Brain microvascular endothelial cell (primary cell): ENCODE data around the gene ZNF646.

Experiments used
- DNase-seq: peaks from one replicate; pipeline ENCODE4 v3.0.0-alpha.2; 2020
- H3K27ac ChIP-seq: fragments of 250-450 bp; sonication (Bioruptor Pico); 2 replicates; pipeline ENCODE4 v1.5.1; 2020; ENCODE audit warnings: mild to moderate bottlenecking, moderate library complexity
- H3K27me3 ChIP-seq: fragments of 250-450 bp; sonication (Bioruptor Pico); replicated peaks from 2 replicates; pipeline ENCODE4 v1.5.1; 2020; ENCODE audit warnings: mild to moderate bottlenecking
- H3K36me3 ChIP-seq: fragments of 250-450 bp; sonication (Bioruptor Pico); replicated peaks from 2 replicates; pipeline ENCODE4 v1.5.1; 2020; ENCODE audit warnings: mild to moderate bottlenecking
- H3K4me3 ChIP-seq: 2 replicates; pipeline ENCODE4 v1.5.1; 2011; ENCODE audit warnings: low read depth, mild to moderate bottlenecking, control low read depth, low read length, moderate library complexity
- in situ Hi-C: cut with HindIII; loops from 2 replicates; pipeline ENCODE4 v1.10.0; 2017; ENCODE audit warnings: low sequenced_read_pairs, low pct_ligation_motif_present
- TF ChIP-seq, protein P1 (sequence below): IDR thresholded peaks from 2 replicates; pipeline ENCODE4 v1.5.1; 2011; ENCODE audit warnings: low read depth, mild to moderate bottlenecking, moderate library complexity, low read length, control low read depth, inconsistent platforms; ENCODE audit errors: missing control alignments

ZNF646 gene

GRCh38 chr16:31105677-31106213 lies 31.5 kb downstream of the ZNF646 start:
- DNase-seq = peak; percentile 37
- no peak overlapping the region for H3K27ac ChIP-seq
- in situ Hi-C loops = no loop called here

DNA sequence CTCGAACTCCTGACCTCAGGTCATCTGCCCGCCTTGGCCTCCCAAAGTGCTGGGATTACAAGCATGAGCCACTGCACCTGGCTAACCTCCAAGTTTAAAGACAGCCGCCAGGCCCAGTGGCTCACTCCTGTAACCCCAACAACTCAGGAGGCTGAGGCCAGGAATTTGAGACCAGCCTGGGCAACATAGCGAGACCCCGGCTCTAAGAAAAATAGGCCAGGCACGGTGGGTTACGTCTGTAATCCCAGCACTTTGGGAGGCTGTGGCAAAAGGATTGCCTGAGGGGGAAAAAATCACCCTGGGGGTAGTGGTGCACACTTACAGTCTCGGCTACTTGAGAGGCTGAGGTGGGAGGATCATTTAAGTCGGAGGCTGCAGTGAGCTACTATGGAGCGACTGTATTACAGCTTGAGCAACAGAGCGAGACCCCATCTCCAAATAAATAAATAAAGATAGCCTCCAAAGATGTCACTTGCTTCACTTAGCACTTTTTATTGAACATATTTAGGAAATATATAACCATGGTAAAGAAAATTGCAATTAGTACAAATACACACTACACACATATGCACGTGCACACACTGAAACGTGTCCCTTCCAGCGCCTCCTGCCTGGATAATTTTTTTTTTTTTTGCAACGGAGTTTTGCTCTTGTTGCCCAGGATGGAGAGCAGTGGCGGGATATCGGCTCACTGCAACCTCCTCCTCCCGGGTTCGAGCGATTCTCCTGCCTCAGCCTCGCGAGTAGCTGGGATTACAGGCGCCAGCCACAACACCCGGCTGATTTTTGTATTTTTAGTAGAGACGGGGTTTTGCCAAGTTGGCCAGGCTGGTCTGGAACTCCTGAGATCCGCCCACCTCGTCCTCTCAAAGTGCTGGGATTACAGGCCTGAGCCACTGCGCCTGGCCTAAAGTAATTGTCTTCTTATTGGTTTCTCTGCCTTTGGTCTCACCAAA lies 32.6 kb downstream of the ZNF646 start:
- TF ChIP-seq, protein P1, sequence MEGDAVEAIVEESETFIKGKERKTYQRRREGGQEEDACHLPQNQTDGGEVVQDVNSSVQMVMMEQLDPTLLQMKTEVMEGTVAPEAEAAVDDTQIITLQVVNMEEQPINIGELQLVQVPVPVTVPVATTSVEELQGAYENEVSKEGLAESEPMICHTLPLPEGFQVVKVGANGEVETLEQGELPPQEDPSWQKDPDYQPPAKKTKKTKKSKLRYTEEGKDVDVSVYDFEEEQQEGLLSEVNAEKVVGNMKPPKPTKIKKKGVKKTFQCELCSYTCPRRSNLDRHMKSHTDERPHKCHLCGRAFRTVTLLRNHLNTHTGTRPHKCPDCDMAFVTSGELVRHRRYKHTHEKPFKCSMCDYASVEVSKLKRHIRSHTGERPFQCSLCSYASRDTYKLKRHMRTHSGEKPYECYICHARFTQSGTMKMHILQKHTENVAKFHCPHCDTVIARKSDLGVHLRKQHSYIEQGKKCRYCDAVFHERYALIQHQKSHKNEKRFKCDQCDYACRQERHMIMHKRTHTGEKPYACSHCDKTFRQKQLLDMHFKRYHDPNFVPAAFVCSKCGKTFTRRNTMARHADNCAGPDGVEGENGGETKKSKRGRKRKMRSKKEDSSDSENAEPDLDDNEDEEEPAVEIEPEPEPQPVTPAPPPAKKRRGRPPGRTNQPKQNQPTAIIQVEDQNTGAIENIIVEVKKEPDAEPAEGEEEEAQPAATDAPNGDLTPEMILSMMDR = no peak

More at GRCh38 chr16:31105677-31106213, 31.5 kb downstream of the ZNF646 start:
- peak overlapping the region; percentile 17 for H3K4me3 ChIP-seq
- peaks cover 13% of the 10 kb centered on the region for H3K36me3 ChIP-seq
- TF ChIP-seq, protein P1 = peak; percentile 82
- no peaks in the 10 kb centered on the region for H3K27me3 ChIP-seq

GRCh38 chr16:31107465-31107867 lies 33.2 kb downstream of the ZNF646 start:
- no peak for DNase-seq
- Histone ChIP-seq H3K27ac (no peak overlapping the region), H3K27me3 (no peaks in the 10 kb centered on the region), H3K4me3 (no peak overlapping the region), H3K36me3 (peaks cover 27% of the 10 kb centered on the region)
- TF ChIP-seq, protein P1 = no peak
- in situ Hi-C loops = no loop called here

More for the DNA sequence above, 32.6 kb downstream of the ZNF646 start:
- Histone ChIP-seq H3K27me3 (no peaks in the 10 kb centered on the region), H3K4me3 (no peak overlapping the region), H3K36me3 (peaks cover 23% of the 10 kb centered on the region), H3K27ac (no peak overlapping the region)
- DNase-seq = no peak
- in situ Hi-C loops = no loop called here

- in situ Hi-C loops = no loop called here
- H3K27me3 ChIP-seq = no peaks in the 10 kb centered on the region
- peaks cover 31% of the 10 kb centered on the region for H3K36me3 ChIP-seq
These were observed 34.0 kb downstream of the ZNF646 start, which contains the start of gene BCKDK for GRCh38 chr16:31108035-31108793. Gene BCKDK (plus strand): TSS chr16:31108386. CDS start chr16:31109224, 838 bp downstream.

GRCh38 chr16:31108794-31109558 lies 34.8 kb downstream of the ZNF646 start:
- Histone ChIP-seq H3K36me3 (peaks cover 31% of the 10 kb centered on the region), H3K27ac (peak overlapping the region; percentile 60), H3K4me3 (peak overlapping the region; percentile 85), H3K27me3 (no peaks in the 10 kb centered on the region)
- in situ Hi-C loops = no loop called here
- no peak for DNase-seq
- TF ChIP-seq, protein P1 = no peak

More at GRCh38 chr16:31108035-31108793, 34.0 kb downstream of the ZNF646 start, which contains the start of gene BCKDK:
- TF ChIP-seq, protein P1 = no peak
- Histone ChIP-seq H3K27ac (peak within 1 kb of the TSS; percentile 60), H3K4me3 (peak within 1 kb of the TSS; percentile 85)
- DNase-seq = peak; percentile 49
